HL-60 (cell line): ENCODE measurements around the gene ATG2B.

Experiments
- DNase-seq, 2 experiments: peaks; one replicate each; pipeline ENCODE4 v3.0.0-alpha.2; 2010 to 2020; ENCODE audit warnings: low read depth in 1 of 2, low spot score in 1 of 2
- H3K27ac ChIP-seq: fragments of 250-450 bp; sonication (Bioruptor Pico); replicated peaks from 2 replicates; pipeline ENCODE4 v1.5.1; 2020; ENCODE audit warnings: mild to moderate bottlenecking, moderate library complexity
- H3K27me3 ChIP-seq: fragments of 250-450 bp; sonication (Bioruptor Pico); 2 replicates; pipeline ENCODE4 v1.5.1; 2021; ENCODE audit warnings: mild to moderate bottlenecking, moderate library complexity; ENCODE audit not compliant: insufficient read depth, poor library complexity, severe bottlenecking
- H3K4me3 ChIP-seq: replicated peaks from 2 replicates; pipeline ENCODE4 v1.5.1; 2011; ENCODE audit warnings: mild to moderate bottlenecking, control low read depth, low read length; ENCODE audit not compliant: insufficient read depth
- CTCF ChIP-seq: IDR thresholded peaks from one replicate; pipeline ENCODE4 v1.5.1; 2011; ENCODE audit warnings: low read length, control low read depth, inconsistent platforms; ENCODE audit not compliant: insufficient read depth
- GABPA ChIP-seq: IDR thresholded peaks from 2 replicates; pipeline ENCODE4 v1.6.1; 2012; ENCODE audit warnings: low read depth
- POLR2AphosphoS5 ChIP-seq: IDR thresholded peaks from 2 replicates; pipeline ENCODE4 v1.6.1; 2012; ENCODE audit warnings: low read depth
- SPI1 ChIP-seq: IDR thresholded peaks from 2 replicates; pipeline ENCODE4 v1.6.1; 2012; ENCODE audit warnings: low read depth, mild to moderate bottlenecking, borderline replicate concordance
- TF ChIP-seq, protein P1 (sequence below): IDR thresholded peaks from 2 replicates; pipeline ENCODE4 v1.6.1; 2012; ENCODE audit warnings: low read depth; ENCODE audit not compliant: insufficient replicate concordance

The ATG2B gene

GRCh38 chr14:96238676-96239265 is 124.4 kb downstream of the ATG2B start:
- no peak overlapping the region for H3K4me3 ChIP-seq
- H3K27me3 ChIP-seq = no peaks in the 10 kb centered on the region
- no peak overlapping the region for H3K27ac ChIP-seq
- no peak for TF ChIP-seq GABPA
- TF ChIP-seq, protein P1, sequence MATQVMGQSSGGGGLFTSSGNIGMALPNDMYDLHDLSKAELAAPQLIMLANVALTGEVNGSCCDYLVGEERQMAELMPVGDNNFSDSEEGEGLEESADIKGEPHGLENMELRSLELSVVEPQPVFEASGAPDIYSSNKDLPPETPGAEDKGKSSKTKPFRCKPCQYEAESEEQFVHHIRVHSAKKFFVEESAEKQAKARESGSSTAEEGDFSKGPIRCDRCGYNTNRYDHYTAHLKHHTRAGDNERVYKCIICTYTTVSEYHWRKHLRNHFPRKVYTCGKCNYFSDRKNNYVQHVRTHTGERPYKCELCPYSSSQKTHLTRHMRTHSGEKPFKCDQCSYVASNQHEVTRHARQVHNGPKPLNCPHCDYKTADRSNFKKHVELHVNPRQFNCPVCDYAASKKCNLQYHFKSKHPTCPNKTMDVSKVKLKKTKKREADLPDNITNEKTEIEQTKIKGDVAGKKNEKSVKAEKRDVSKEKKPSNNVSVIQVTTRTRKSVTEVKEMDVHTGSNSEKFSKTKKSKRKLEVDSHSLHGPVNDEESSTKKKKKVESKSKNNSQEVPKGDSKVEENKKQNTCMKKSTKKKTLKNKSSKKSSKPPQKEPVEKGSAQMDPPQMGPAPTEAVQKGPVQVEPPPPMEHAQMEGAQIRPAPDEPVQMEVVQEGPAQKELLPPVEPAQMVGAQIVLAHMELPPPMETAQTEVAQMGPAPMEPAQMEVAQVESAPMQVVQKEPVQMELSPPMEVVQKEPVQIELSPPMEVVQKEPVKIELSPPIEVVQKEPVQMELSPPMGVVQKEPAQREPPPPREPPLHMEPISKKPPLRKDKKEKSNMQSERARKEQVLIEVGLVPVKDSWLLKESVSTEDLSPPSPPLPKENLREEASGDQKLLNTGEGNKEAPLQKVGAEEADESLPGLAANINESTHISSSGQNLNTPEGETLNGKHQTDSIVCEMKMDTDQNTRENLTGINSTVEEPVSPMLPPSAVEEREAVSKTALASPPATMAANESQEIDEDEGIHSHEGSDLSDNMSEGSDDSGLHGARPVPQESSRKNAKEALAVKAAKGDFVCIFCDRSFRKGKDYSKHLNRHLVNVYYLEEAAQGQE = no peak
- TF ChIP-seq SPI1 = no peak
- no peak for TF ChIP-seq POLR2AphosphoS5
- TF ChIP-seq CTCF = no peak
- no peak for DNase-seq

GRCh38 chr14:96237641-96238040 is 125.5 kb downstream of the ATG2B start:
- Histone ChIP-seq H3K4me3 (no peak overlapping the region), H3K27ac (no peak overlapping the region), H3K27me3 (no peaks in the 10 kb centered on the region)
- no peak for DNase-seq
- TF ChIP-seq, protein P1 = no peak
- TF ChIP-seq SPI1 (no peak), CTCF (no peak), GABPA (no peak), POLR2AphosphoS5 (no peak)

- no peak overlapping the region for H3K27ac ChIP-seq
- no peak for DNase-seq
- no peaks in the 10 kb centered on the region for H3K27me3 ChIP-seq
- TF ChIP-seq, protein P1 = no peak
- TF ChIP-seq SPI1 = no peak
- TF ChIP-seq CTCF = no peak
- no peak for TF ChIP-seq POLR2AphosphoS5
- TF ChIP-seq GABPA = no peak
- H3K4me3 ChIP-seq = no peak overlapping the region
These were observed 127.7 kb downstream of the ATG2B start for GRCh38 chr14:96235426-96235825.
